Breast epithelium (tissue), 4 donors: ENCODE results near the gene GPR21. TPM values are rescaled to one million over a fixed set of nuclear protein-coding genes. Genes with fewer than 3 reads are reported as not detected.

Experiments used
- DNase-seq, 2 donors: peaks; one replicate each; pipeline ENCODE4 v3.0.0-alpha.2; 2019; ENCODE audit warnings: low spot score in 2 of 2
- H3K27ac ChIP-seq, 2 donors: fragments of 200-600 bp; sonication (generic) in 1 of 2; one replicate each; pipeline ENCODE4 v1.5.1; 2016 to 2019; ENCODE audit warnings: mild to moderate bottlenecking in 1 of 2
- H3K27me3 ChIP-seq, 2 donors: fragments of 200-600 bp; sonication (generic) in 1 of 2; one replicate each; pipeline versions ENCODE4 v1.5.1 to v1.6.0; 2017 to 2019; ENCODE audit warnings: control low read depth in 1 of 2, mild to moderate bottlenecking in 1 of 2
- H3K36me3 ChIP-seq: fragments of 200-600 bp; one replicate; pipeline ENCODE4 v1.5.1; 2019
- H3K4me1 ChIP-seq, 2 donors: fragments of 200-600 bp; sonication (generic); one replicate each; pipeline ENCODE4 v1.5.1; 2016 to 2019; ENCODE audit warnings: control low read depth in 1 of 2
- H3K4me3 ChIP-seq, 3 donors: fragments of 200-600 bp; sonication (generic); 1 replicate in 2 of 3; 2 replicates in 1 of 3; pipeline ENCODE4 v1.5.1; 2016 to 2019; ENCODE audit warnings: mild to moderate bottlenecking in 3 of 3, moderate library complexity in 2 of 3
- H3K9me3 ChIP-seq, 2 donors: fragments of 200-600 bp; sonication (generic) in 1 of 2; one replicate each; pipeline ENCODE4 v1.5.1; 2016 to 2019; ENCODE audit warnings: control low read depth in 1 of 2
- POLR2A ChIP-seq: fragments of 450-650 bp; IDR thresholded peaks from one replicate; pipeline ENCODE4 v1.6.1; 2016; ENCODE audit warnings: antibody characterized with exemption, mild to moderate bottlenecking, moderate library complexity
- POLR2AphosphoS5 ChIP-seq, 3 donors: sonication (generic); formaldehyde crosslinking; IDR thresholded peaks; one replicate each; pipeline ENCODE4 v1.6.1; 2017; ENCODE audit warnings: antibody characterized with exemption in 3 of 3
- intact Hi-C: fragments of 100-400 bp; cut with DNase I; formaldehyde crosslinking; loops from one replicate; pipeline ENCODE4 v1.15.1; 2023; ENCODE audit warnings: low total_unique reads
- total RNA-seq, 3 donors: library from RNA; depleted of rRNA; stranded (reverse); fragments of >200 nt; gene quantifications; one replicate each; pipeline ENCODE4 v1.1.0, GENCODE V29; 2016
- TF ChIP-seq, protein P1 (sequence below), 3 donors: fragments of 450-650 bp; IDR thresholded peaks; one replicate each; pipeline ENCODE4 v1.5.1; 2016 to 2017; ENCODE audit warnings: antibody characterized with exemption in 3 of 3, mild to moderate bottlenecking in 3 of 3, moderate library complexity in 3 of 3

The GPR21 gene
- total RNA-seq, 3 donors from 2014 or later, result 3.3 to 6.7 TPM; not detected in 1

DNA sequence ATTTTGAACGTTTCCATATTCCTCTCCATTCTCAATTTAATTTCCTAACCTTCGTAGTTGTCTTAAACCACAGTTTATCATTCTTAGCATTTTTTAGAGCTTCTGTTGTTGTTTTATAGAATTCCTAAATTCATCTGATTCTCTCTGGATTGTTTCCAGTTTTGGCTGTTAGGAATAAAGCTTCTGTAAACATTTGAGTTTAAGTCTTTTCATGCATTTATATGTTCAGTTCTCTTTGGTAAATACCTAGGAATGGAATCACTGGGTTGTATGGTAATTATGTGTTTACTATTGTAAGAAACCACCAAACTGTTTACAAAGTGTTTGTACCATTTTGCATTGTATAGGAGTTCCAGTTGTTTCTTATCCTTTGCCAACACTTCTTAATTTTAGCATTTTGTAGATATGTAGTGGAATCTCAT lies 29.7 kb downstream of the GPR21 start:
- no peak overlapping the region for H3K4me3 ChIP-seq
- no peaks in the 10 kb centered on the region for H3K9me3 ChIP-seq
- no peaks in the 10 kb centered on the region for H3K4me1 ChIP-seq
- H3K27ac ChIP-seq, result no peak overlapping the region
- intact Hi-C loops, result no loop called here
- peaks cover 4% of the 10 kb centered on the region for H3K36me3 ChIP-seq
- H3K27me3 ChIP-seq, result no peaks in the 10 kb centered on the region
- TF ChIP-seq, protein P1, sequence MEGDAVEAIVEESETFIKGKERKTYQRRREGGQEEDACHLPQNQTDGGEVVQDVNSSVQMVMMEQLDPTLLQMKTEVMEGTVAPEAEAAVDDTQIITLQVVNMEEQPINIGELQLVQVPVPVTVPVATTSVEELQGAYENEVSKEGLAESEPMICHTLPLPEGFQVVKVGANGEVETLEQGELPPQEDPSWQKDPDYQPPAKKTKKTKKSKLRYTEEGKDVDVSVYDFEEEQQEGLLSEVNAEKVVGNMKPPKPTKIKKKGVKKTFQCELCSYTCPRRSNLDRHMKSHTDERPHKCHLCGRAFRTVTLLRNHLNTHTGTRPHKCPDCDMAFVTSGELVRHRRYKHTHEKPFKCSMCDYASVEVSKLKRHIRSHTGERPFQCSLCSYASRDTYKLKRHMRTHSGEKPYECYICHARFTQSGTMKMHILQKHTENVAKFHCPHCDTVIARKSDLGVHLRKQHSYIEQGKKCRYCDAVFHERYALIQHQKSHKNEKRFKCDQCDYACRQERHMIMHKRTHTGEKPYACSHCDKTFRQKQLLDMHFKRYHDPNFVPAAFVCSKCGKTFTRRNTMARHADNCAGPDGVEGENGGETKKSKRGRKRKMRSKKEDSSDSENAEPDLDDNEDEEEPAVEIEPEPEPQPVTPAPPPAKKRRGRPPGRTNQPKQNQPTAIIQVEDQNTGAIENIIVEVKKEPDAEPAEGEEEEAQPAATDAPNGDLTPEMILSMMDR (IDR thresholded peaks at IDR 0.05), result no peak
- TF ChIP-seq POLR2AphosphoS5 (IDR thresholded peaks at IDR 0.05) (no peak), POLR2A (no peak)
- no peak for DNase-seq

DNA sequence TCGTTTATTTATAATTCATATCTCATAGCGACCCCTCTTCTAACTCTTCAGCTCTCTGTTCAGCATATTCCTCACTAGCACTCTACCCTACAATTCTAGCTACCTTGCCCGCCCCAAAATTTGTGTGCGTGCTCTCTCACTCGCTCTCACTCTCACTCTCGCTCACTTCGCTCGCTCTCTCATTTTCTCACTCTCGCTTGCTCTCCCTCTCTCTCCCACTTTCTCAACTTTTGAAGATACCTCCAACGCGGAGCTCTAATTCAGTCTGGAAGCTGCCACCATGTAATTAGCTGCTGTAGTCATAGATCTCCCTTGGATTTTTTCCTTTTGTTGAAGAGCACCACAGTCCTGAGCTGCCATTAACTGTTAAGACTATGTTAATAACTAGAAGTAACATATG lies 30.4 kb downstream of the GPR21 start:
- DNase-seq, result no peak
- no peaks in the 10 kb centered on the region for H3K9me3 ChIP-seq
- intact Hi-C loops, result no loop called here
- TF ChIP-seq, protein P1 (IDR thresholded peaks at IDR 0.05), result no peak
- TF ChIP-seq POLR2AphosphoS5 (IDR thresholded peaks at IDR 0.05) (no peak), POLR2A (no peak)
- no peaks in the 10 kb centered on the region for H3K27me3 ChIP-seq
- H3K36me3 ChIP-seq, result peaks cover 4% of the 10 kb centered on the region
- H3K4me1 ChIP-seq, result no peaks in the 10 kb centered on the region
- H3K27ac ChIP-seq, result no peak overlapping the region
- H3K4me3 ChIP-seq, result no peak overlapping the region

DNA sequence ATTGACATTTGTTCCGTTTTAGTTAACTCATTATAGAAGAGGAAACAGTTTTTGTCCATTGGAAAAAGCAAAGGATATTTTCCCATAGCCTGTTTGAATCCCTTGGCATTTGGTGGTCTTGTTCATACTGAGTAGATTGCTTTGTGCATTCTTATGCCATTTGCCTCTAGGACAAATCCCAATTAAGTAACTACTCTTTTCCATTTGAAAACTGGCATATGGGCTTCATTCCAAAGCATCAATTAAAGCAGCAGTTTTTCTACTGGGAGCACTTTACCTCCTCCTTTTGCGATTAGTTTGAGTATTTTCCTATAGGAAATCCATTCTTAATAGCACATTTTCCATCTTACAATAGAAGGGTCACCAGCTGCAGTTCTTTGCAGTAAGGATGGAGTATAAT lies 31.2 kb downstream of the GPR21 start:
- Histone ChIP-seq H3K27me3 (no peaks in the 10 kb centered on the region), H3K36me3 (peaks cover 4% of the 10 kb centered on the region), H3K4me1 (no peaks in the 10 kb centered on the region), H3K27ac (no peak overlapping the region), H3K9me3 (no peaks in the 10 kb centered on the region), H3K4me3 (no peak overlapping the region)
- no peak for DNase-seq
- TF ChIP-seq, protein P1 (IDR thresholded peaks at IDR 0.05), result no peak
- TF ChIP-seq POLR2AphosphoS5 (IDR thresholded peaks at IDR 0.05) (no peak), POLR2A (no peak)
- intact Hi-C loops, result no loop called here

- TF ChIP-seq, protein P1 (IDR thresholded peaks at IDR 0.05), result no peak
- no peak for TF ChIP-seq POLR2A
- TF ChIP-seq POLR2AphosphoS5 (IDR thresholded peaks at IDR 0.05), result no peak
- intact Hi-C loops, result no loop called here
- peaks cover 4% of the 10 kb centered on the region for H3K36me3 ChIP-seq
- H3K4me1 ChIP-seq, result no peaks in the 10 kb centered on the region
- no peak for DNase-seq
- no peak overlapping the region for H3K4me3 ChIP-seq
- H3K9me3 ChIP-seq, result no peaks in the 10 kb centered on the region
- no peaks in the 10 kb centered on the region for H3K27me3 ChIP-seq
- H3K27ac ChIP-seq, result no peak overlapping the region
These were observed 31.7 kb downstream of the GPR21 start for GRCh38 chr9:123065196-123065595.

- Histone ChIP-seq H3K4me1 (no peaks in the 10 kb centered on the region), H3K9me3 (no peaks in the 10 kb centered on the region), H3K27me3 (no peaks in the 10 kb centered on the region), H3K4me3 (no peak overlapping the region), H3K36me3 (peaks cover 4% of the 10 kb centered on the region), H3K27ac (no peak overlapping the region)
- TF ChIP-seq POLR2A (no peak), POLR2AphosphoS5 (IDR thresholded peaks at IDR 0.05) (no peak)
- intact Hi-C loops, result no loop called here
- DNase-seq, result no peak
These were observed 33.7 kb downstream of the GPR21 start for GRCh38 chr9:123067136-123067535.

DNA sequence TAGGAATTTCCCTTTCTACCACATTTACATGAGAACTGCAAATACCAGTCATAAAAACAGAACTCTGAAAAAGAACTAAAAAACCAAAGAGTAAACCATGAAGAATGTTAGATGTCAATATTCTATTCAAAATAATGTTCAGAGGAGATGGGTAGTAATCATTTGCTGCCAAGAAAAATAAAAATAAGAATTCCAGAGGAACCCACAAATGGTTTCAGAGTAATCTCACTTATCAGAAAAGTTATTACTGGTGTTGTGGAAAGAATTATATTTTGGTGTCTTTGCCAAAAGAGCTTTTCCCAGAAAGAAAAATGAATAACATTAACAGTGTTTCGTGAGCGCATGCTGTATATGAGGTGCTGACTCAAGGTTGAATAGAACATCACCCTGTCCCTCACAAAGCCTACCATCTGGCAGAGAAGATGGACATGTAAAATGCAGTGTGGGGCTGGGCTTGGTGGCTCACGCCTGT lies 35.6 kb downstream of the GPR21 start:
- Histone ChIP-seq H3K4me1 (no peaks in the 10 kb centered on the region), H3K4me3 (no peak overlapping the region), H3K36me3 (peaks cover 4% of the 10 kb centered on the region), H3K9me3 (no peaks in the 10 kb centered on the region), H3K27ac (no peak overlapping the region), H3K27me3 (no peaks in the 10 kb centered on the region)
- no peak for TF ChIP-seq POLR2A
- TF ChIP-seq, protein P1 (IDR thresholded peaks at IDR 0.05), result no peak
- TF ChIP-seq POLR2AphosphoS5 (IDR thresholded peaks at IDR 0.05), result no peak
- intact Hi-C loops, result no loop called here
- DNase-seq, result no peak
